Embryonic facial prominence (tissue), 1 donor: Measurements from ENCODE around the gene ALG2.

ENCODE experiments used
- DNase-seq: peaks from one replicate; pipeline ENCODE4 v3.0.0-alpha.2; 2016; ENCODE audit errors: extremely low spot score

Gene ALG2

DNA sequence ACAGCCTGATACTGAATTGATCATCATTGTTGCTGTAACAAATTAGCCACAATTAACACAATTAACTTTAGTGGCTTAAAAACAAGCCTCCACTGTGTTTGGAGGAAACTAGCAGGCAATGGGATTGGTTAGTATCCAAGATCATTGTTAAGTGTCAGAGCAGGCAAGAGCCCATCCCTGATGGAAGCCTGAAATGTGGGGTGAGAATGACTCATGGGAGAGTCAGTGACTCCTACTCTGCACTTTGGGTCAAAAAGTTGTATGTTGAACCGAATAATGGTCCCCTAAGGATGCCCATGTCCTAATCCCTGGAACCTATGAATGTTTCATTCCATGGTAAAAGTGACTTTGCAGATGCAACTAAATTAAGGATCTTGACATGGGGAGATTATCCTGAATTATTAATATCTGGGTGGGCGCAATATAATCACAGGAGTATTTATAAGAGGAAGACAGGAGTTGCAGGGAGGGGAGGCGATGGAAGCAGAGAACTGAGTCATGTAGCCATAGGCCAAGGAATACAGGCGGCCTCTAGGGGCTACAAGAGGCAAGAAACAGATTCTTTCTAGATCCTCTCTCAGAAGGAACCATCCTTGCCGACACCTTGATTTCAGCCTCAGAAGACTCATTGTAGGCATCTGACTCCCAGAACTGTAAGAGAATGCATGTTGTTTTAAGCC, 28.8 kb downstream of the ALG2 start:
- no peak for DNase-seq

DNA sequence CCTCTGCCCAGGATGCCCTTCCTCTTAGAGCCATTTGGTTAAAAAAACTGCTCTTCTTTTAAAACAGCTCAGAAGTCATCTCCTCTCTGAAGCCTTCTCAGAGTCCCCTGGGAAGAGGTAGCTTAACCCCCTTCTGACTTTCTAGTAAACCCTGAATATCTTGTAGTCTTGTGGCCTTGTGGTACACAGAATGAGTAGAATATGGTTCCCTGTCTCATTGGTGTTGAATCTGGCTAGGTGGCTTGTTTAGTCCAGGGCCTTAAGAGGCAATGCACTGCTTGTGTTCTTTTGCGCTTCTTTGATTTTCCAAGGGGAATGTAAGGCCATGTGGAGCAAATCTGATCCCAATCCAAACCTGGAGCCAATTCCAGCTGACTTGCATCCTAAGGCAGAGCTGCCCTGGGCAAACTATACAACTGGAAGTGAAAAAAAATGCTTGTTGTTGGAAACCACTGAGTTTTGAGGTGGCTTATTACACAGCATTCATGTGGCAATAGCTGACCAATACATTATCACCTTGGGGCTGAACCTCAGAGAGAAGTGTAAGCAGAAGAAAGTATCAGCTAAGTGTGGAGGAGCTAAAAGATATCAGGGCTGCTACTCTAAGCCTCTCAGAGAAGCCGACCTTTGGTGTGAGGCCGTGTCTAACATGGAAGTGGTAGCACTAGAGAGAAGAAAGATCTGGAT, 31.0 kb downstream of the ALG2 start:
- no peak for DNase-seq

DNA sequence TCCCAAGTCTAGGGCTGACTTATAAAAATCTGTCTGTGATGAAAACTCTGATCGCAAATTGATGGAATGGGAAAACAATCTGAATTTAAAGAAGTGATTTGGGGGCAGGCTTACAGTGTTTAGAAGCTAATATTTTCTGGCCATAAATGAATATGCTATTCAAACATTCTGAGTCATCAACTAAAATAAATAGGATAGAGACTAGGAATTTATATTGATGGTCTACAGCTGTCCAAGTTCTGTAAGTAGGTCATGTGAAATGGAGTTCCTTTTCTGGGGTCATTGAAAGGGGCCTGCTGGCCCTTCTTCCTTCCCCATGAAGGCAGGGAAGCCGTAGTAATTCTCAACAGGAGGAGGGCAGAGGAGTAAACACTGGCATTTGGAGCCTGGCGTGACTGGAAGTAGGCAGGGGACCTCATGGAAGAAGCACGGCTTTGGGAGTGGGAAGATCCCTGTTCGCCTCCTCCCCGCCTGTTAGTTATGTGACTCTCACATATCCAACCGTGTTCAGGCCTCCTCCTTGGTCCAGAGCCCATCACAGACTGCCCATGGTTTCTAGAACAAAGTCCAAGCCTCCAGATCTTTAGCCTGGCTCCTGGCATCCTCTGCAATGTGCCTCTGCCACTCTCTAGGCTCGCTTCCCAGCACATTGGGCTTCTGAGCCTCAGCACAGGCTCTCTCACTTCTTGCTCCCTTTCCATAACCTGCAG, 31.7 kb downstream of the ALG2 start:
- DNase-seq: no peak

DNA sequence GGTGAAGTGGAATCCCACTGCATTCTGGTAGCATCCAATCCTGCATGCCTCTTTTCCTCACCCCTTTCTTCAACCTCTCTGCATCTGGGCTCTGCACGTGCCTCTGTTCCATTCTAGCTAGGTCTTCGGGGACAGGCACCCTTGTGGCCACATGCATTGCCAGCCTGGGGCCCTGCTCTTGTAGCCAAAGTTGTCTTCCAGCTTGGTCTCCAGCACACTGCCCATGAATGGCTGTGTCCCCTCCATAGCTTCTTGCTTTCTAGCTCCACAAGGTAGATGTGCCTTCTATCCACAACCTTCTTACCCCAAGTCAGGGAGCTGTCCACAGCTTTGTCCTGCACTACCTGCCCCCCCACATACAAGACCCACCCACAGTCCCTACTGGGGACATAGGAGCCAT, 32.6 kb downstream of the ALG2 start:
- no peak for DNase-seq

DNA sequence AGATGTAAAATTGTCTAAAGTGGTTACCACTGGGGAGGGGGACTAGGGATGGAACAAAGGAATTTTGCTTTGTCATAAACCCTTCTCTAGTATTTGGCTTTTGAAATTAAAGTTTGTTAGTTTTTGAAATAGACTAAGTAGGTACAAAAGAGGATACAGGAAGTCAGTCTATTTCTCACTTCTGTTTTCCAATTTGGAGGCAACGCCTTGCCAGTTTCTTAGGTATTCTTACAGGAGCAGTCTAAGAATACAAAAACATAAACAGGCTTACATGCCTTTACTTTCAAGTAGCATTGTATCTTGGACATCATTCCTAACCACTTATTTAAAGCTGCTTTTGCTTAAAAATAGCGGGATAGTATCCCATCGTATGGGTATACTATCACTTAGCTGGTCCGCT, 34.4 kb downstream of the ALG2 start:
- DNase-seq: no peak

DNA sequence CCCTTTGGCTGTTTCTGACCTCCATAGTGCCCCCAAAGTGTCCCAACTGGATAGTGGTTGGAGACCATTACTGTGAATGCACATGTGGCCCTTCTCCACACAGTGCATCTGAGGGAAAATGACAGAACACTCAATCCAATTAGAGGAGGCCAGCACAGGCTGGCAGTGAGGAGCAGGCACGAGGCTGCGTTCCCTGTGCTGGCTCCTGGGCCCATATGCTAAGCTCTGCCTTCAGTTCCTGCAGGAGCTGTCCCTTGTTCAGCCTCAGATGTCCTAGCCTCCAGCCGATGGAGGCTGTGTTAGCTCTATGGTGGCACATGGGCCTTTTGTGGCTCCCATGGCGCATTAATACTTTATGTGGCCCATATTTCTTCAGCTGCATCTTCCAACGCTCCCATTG, 35.8 kb downstream of the ALG2 start:
- no peak for DNase-seq

DNA sequence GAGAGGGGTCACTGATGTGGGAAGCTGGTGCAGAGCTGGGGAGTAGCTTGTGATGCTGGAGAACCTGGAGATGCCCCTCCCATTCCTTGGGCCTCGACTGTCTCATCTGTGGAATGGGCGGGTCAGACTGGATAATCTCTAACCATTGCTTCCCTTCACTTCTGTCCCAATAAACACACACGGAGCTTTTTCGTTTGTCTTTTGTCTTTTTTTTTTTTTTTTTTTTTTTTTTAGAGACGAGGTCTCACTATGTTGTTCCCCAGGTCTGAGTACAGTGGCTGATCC, 36.5 kb downstream of the ALG2 start:
- DNase-seq: no peak

DNA sequence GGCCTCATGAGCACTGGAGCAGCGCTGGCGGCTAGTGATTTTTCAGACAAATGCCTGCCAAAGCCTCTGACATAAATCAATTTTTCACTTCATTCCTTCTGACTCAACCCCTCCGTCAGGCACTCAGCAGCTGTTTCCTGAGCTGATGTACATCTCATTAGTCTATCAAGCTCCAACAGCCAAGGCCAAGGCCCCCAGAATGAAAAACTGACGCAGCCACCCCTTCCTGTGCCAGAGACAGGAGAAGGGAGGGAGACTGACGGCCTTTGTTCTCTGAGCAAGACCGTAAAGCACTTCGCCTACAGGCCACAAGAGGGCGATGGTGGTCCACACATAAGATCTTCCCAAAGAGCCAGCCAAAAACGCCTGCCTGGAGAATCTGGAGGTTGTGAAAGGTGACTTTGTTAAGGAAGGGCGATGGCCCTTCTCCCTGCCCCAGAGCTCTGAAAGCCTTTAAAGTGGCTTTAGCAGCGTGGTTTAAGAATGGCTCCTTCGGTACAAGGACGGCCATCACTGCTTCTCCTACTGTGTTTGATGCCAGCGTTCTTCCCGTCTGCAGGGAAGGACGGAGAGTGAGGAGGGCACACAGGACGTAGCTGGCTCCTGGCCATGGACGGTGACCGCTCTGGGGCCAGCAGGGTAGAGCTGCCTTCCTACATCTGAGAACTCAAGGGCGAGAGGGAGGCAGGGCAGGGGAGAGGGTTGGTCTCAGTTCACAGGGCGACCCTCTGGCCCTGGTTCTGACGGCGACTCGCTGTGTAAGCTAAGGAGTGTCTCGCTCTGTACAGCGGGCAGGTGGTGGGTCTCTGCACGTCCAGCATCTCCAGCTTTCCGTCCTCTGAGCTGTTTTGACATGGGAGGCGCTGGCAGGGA, 37.0 kb downstream of the ALG2 start:
- DNase-seq: peak; percentile 80

DNA sequence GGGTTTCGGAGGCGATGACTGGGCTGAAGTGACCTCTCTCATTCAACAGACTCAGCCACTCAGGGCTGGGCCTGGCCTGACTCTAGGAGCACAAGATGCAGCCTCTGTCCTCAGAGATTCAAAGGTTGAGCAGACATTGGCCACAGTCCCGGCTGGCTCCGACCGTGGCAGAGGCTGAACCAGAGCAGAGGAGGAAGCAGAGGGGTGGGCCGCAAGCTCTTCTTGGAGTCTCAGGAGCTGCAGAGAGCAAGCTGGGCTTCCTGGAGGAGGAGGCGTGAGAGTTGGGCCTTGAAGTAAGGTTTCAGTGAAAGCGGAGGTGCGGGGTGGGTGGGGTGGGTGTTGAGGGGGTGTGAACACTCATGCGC, 37.6 kb downstream of the ALG2 start:
- DNase-seq: no peak

DNA sequence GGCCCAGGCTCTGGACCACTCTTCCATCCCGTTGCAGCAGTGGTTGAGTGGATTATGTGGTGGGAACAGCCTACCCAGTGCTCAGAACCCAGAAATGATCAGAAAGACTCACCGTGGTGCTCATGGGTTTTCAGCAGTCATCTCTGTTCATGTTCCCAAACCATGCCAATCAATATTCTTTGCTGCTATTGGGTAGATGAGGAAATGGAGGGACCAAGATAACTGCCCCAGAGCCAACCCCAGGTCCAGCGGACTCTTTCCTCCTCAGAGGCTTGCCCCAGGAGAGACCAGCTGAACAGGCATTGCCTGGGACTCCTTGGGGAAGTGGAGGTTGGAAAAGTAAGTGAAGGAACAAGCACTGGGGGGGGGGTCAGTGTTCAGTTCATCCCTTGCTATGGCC, 38.1 kb downstream of the ALG2 start:
- no peak for DNase-seq

DNA sequence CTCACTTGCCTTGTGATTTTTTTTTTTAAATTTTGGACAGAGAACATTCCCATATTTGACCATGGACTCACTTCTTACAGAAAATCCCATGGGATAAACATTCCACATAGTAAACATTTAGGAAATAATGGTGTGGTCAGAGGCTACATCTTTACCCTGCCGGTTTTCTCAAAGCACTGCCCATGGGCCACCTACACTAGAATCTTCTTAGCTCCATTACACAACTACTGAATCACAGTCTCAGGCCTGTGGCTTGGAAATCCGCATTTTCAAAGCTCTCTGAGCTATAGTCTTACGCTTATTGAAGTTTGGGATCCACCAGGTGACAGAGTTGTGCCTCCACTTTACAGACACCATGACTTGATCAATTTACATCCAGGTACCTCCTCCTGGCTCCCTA, 39.4 kb downstream of the ALG2 start:
- DNase-seq: no peak

DNA sequence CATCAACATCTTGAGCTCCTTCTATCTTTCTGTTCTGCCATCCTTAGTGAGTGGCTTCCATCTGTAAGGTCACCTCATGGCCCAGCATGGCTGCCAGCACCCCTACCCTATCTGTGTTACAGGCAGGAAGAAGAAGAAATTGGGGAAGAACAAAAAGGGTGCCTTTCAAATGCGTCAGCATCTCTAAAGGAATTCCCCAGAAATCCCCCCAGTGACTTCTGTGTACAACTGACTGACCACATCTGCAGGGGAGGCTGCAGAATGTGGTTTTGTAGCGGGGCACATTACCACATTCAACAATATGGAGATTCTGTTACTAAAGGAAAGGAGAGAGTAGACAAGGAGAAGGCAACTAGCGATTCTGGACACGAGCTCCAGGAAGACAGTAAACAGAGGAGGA, 40.1 kb downstream of the ALG2 start:
- DNase-seq: no peak

DNA sequence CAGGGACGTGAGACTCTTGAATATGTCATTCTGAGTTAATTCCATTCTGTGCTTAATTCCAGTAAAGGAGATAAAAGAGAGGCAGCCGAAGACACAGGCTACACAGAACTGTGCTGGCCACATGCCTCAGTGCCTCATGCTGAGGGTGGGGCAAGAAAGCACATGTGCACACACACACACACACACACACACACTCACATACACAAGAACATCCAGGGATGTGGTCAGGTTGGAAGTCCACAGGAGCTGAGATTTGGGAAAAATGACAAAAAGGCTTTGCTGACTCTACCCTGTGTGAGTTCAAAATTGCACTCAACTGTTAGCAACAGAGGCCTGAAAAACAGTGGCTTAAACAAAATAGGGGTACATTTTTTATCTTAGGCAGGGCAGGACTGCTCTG, 40.5 kb downstream of the ALG2 start:
- no peak for DNase-seq

DNA sequence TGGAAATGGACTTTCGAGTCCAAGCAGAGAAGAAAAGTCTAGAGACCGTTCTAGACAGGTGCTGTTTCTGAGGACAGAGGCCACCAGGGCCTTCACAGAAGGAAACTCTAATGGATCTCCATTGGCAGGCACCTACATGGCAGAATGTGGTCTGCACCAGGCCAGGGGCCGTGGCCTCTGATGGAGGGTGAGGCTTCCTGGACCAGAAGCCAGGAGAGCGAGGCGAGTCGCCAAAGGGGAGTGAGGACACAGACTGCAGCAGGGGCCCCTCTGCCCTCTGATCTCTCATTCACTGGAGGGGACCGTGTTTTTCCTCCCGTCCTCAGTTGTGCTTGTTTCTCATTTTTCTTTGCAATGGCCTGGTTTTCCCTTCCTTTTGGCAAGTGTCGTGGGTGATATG, 41.1 kb downstream of the ALG2 start:
- no peak for DNase-seq

DNA sequence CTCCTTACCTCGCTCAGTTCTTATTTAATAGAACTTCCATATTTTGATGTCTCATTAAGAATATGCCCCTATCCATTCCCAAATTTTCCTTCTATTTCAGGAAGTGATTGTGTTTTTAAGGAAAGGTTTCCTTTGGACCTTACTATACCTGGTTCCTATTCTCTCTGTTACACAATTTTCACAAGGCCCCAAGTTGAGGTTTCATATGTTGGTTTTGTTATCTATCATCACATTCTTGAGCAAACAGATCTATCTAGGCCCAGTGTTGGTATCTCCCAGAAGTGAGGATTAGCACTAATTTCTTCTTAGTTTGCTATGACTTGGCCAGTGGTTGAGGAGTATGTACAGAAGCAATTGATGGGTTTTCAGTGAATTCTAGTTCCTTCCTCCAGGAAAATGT, 41.5 kb downstream of the ALG2 start:
- no peak for DNase-seq

DNA sequence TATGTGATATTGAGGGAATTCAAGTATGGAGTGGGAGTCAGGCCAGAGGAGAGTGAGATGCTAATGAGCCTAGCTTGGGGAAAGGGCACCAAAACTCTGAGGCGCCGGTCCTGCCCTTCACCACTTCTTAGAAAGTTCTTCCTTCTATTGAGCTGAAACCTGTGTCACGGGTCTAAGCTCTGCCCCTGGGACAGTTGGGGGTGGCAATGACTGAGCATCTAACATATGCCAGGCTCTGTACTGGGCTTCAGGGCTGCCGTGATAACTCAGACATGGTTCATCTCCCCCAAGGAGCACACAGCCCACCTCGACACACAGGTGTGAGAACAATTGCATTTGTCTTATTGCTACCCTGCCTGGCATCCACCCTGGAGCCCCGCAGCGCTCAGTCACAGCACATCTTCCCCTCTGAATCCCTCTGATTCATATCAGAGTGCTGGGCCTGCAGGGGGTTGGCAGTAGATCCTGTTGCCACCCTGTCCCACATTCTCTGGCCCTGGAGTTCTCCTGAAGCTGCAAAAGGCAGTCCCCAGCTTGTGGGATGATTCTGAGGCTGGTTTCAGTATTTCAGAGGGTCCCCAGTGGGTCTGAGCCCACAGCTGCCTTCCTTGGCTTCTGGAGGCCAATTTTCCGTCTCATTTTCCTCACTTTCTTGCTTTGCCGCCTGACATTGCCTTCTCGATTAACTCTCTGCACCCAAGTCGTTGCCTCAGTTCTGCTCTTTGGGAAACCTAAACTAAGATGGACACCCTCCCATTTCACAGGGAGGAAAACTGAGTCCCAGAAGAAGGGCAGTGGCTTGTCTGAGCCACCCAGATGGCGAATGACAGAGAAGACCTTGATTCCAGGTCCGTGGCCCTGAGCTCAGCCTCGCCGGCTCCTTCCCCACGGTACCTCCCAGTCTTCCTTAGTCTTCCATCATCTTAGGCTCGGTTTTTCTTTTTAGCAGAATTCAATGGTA, 42.5 kb downstream of the ALG2 start:
- DNase-seq: no peak

DNA sequence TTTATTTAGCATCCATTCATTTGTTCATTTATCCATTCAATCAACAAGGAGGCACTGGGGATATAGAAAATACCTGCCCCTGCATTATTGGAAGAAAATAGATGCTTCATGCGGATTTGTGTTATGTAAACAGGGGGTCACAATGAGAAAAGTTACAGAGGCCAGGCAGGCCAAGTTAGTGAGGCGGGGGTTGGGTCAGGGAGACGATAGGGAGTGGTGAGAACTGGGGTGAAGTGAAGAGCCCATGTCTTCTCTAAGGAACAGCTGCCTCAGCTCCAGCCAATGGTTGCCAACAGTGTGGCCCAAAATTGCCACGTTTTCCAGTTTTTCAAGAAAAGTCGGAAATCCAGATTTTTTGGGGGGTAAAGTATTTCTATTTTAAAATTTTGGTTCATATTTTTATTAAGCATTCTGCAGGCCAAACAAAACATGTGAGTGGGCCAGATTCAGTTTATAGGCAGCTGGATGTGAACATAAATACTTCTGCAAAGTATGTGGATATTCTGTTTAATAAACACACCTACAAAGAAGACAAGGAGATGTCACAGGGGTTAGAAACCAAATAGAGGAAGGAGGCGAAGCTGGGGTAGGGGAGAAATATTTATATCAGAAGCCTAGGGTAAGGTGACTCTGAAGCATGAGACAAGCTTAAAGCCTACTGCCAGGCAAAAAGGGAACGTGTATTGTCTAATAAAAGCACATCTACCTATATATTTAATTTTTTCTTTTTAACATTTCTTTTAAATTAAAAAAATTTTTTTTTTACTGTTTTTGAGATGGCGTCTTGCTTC, 44.0 kb downstream of the ALG2 start:
- DNase-seq: no peak

DNA sequence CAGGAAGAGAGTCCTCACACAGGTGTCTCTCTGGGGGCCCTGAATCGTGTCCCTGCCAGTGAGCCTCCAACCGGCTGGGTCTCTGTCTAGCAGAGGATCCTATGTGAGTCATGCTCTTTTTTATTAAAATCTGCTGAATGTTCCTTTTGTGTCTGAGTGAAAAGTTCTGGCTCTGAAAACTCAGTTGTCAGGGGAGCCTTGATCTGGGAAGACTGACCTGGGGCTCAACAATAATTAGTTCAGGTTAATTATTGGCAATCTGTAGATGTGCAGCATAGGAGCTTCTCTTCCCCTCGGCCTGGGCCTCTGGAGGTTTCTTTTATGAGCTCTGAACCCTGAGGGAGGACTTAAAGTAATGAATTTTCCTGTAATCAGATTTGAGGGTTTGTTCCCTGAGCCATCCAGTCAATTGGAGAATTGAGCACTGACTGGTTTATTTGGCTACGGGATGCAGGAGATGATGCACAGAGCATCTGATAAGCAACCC, 45.2 kb downstream of the ALG2 start:
- DNase-seq: no peak

DNA sequence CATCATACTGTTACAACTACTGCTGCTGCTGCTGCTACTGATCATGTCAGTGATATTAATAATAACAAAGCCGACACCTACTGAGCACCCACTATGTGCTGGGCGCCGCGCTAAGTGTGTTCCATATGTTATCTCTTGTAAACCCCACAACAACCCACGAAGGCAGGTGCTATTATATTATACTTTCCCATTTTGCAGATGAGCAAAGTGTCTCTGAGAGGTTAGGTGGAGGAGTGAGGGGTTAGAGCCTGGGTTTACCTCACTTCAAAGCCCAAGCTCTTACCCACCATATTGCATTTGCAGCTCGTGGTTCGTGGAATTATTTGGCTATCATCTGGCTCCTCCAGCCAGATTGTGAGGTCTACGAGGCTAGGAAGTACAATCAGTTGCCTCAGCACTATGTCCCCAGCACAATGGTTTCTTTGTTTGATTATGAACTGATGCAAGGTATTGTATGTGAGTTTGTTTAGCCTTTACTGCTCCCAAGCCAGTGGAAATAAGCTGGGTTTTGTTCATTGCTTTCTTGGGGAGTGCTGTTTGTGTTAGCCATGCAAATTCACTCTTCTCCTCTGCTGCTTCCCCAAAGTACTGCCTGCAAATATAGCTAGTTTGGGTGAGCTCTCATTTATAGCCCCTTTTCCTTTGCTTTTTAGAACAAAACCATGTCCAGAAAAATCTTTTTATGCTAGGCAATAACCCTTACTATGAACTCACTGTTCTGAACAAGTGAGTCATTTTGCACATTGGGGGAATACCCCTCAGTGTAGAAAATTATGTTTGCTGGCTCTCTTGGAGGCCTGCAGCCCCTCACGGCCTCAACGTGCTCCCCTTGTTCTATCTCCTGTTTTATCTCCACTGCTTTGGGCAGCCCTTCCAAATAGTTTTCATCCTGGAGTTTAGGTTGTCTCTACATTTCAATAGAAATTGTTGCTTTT, 47.9 kb downstream of the ALG2 start:
- DNase-seq: no peak
